HCT116 (cell line): ENCODE data around the gene TMPRSS3. TPM values are rescaled to one million over a fixed set of nuclear protein-coding genes. Genes with fewer than 3 reads are reported as not detected.

Experiments
- ATAC-seq: fragments of 200-7000 bp; cut with Tn5 transposase; 2 replicates; pipeline ENCODE4 v1.9.1; 2020; ENCODE audit warnings: mild to moderate bottlenecking, moderate library complexity
- BruUV-seq: library from RNA; stranded (reverse); fragments of 400-500 nt; replicated peaks from 2 replicates; lab custom pipeline; 2021; lab: Mats Ljungman, UMichigan
- CTCF ChIA-PET: fragments of 300-600 bp; sonication (Branson Sonifier 250); formaldehyde crosslinking; loops from one replicate; lab custom pipeline; 2021; ENCODE audit warnings: antibody characterized with exemption; lab: Charles Lee
- POLR2A ChIA-PET: fragments of 300-600, 350-600 bp; sonication (Branson Sonifier 250); formaldehyde crosslinking; loops from one replicate; lab custom pipeline; 2021; ENCODE audit warnings: antibody characterized with exemption; lab: Charles Lee
- RAD21 ChIA-PET, 2 experiments: fragments of 300-600 bp; sonication (Branson Sonifier 250); formaldehyde crosslinking; loops; one replicate each; lab custom pipeline; 2023; ENCODE audit warnings: low total read pairs in 2 of 2; ENCODE audit not compliant: uncharacterized antibody in 2 of 2, unreplicated experiment in 2 of 2, low non-redundant PET in 1 of 2; lab: Charles Lee
- DNase-seq: peaks from one replicate; pipeline ENCODE4 v3.0.0-alpha.2; 2010; ENCODE audit warnings: low read depth, low spot score
- H2AFZ ChIP-seq: fragments of 200-600 bp; shearing (Covaris generic), sonication (generic); 2 replicates; pipeline ENCODE4 v1.6.1; 2017; ENCODE audit warnings: low read depth, mixed run types, mixed read lengths, antibody characterized with exemption, low read length; ENCODE audit not compliant: poor library complexity, severe bottlenecking
- H3K27ac ChIP-seq: 2 replicates; pipeline ENCODE4 v1.5.1; 2012; ENCODE audit warnings: low read depth, low read length
- H3K27me3 ChIP-seq: fragments of 200-600 bp; sonication (generic); 2 replicates; pipeline ENCODE4 v1.6.1; 2016; ENCODE audit warnings: mixed run types, low read length, mixed read lengths; ENCODE audit not compliant: insufficient read depth
- H3K36me3 ChIP-seq, 2 experiments: fragments of 200-500 bp in 1 of 2; fragments of 200-600 bp in 1 of 2; sonication (Bioruptor generic) in 1 of 2; sonication (generic) in 1 of 2; 2 replicates each; pipeline versions ENCODE4 v1.5.1 to v1.6.1; 2014 to 2016; ENCODE audit warnings: low read length in 2 of 2, inconsistent platforms in 1 of 2, mixed read lengths in 1 of 2, mixed run types in 1 of 2; ENCODE audit not compliant: insufficient read depth in 2 of 2, control insufficient read depth in 1 of 2
- H3K4me1 ChIP-seq, 2 experiments: fragments of 200-600 bp in 1 of 2; sonication (generic) in 1 of 2; 2 replicates each; pipeline versions ENCODE4 v1.5.1 to v1.6.1; 2012 to 2017; ENCODE audit warnings: low read length in 2 of 2, inconsistent platforms in 1 of 2, mild to moderate bottlenecking in 1 of 2, mixed read lengths in 1 of 2, mixed run types in 1 of 2, moderate library complexity in 1 of 2; ENCODE audit not compliant: insufficient read depth in 2 of 2, control insufficient read depth in 1 of 2
- H3K4me2 ChIP-seq: fragments of 200-600 bp; sonication (generic); 2 replicates; pipeline ENCODE4 v1.6.1; 2017; ENCODE audit warnings: mixed run types, low read length, mixed read lengths
- H3K4me3 ChIP-seq, 2 experiments: fragments of 200-600 bp in 1 of 2; sonication (generic) in 1 of 2; replicated peaks in 1 of 2; 2 replicates each; pipeline ENCODE4 v1.5.1; 2011 to 2016; ENCODE audit warnings: low read length in 2 of 2, control low read depth in 1 of 2, low read depth in 1 of 2, mild to moderate bottlenecking in 1 of 2, mixed read lengths in 1 of 2, mixed run types in 1 of 2
- H3K79me2 ChIP-seq: fragments of 200-600 bp; sonication (generic); 2 replicates; pipeline ENCODE4 v1.6.1; 2017; ENCODE audit warnings: mild to moderate bottlenecking, mixed run types, low read length, moderate library complexity, mixed read lengths; ENCODE audit not compliant: insufficient read depth
- H3K9ac ChIP-seq: fragments of 200-600 bp; sonication (generic); 2 replicates; pipeline ENCODE4 v1.6.1; 2016; ENCODE audit warnings: low read length, mixed read lengths
- H3K9me2 ChIP-seq: fragments of 200-600 bp; sonication (generic), shearing (Covaris generic); 2 replicates; pipeline ENCODE4 v1.6.1; 2017; ENCODE audit warnings: mixed run types, mild to moderate bottlenecking, moderate library complexity; ENCODE audit not compliant: insufficient read depth
- H3K9me3 ChIP-seq, 2 experiments: fragments of 200-500 bp in 1 of 2; fragments of 200-600 bp in 1 of 2; sonication (Bioruptor generic) in 1 of 2; sonication (generic) in 1 of 2; 2 replicates each; pipeline ENCODE4 v1.6.1; 2014 to 2017; ENCODE audit warnings: low read length in 2 of 2, mixed read lengths in 2 of 2, inconsistent platforms in 1 of 2, low read depth in 1 of 2, mild to moderate bottlenecking in 1 of 2, mixed run types in 1 of 2, moderate library complexity in 1 of 2; ENCODE audit not compliant: control insufficient read depth in 1 of 2, insufficient read depth in 1 of 2
- H4K20me1 ChIP-seq: fragments of 200-600 bp; sonication (generic), shearing (Covaris generic); 2 replicates; pipeline ENCODE4 v1.6.1; 2017; ENCODE audit warnings: mixed run types, mild to moderate bottlenecking, moderate library complexity; ENCODE audit not compliant: insufficient read depth
- CBX3 ChIP-seq: IDR thresholded peaks from 2 replicates; pipeline ENCODE4 v1.6.1; 2012; ENCODE audit warnings: low read depth
- CEBPB ChIP-seq: IDR thresholded peaks from 2 replicates; pipeline ENCODE4 v1.6.1; 2012; ENCODE audit warnings: low read depth
- ELF1 ChIP-seq: IDR thresholded peaks from 2 replicates; pipeline ENCODE4 v1.6.1; 2012; ENCODE audit warnings: low read depth, borderline replicate concordance
- EZH2 ChIP-seq: fragments of 200-600 bp; sonication (generic); IDR thresholded peaks from 2 replicates; pipeline ENCODE4 v1.6.1; 2017; ENCODE audit warnings: antibody characterized with exemption, mixed run types
- EZH2phosphoT487 ChIP-seq: fragments of 200-600 bp; IDR thresholded peaks from 2 replicates; pipeline ENCODE4 v1.6.1; 2018; ENCODE audit warnings: antibody characterized with exemption, borderline replicate concordance
- FOSL1 ChIP-seq: IDR thresholded peaks from 2 replicates; pipeline ENCODE4 v1.6.1; 2012; ENCODE audit warnings: low read depth
- RAD21 ChIP-seq: IDR thresholded peaks from 2 replicates; pipeline ENCODE4 v1.6.1; 2012; ENCODE audit warnings: low read depth, mild to moderate bottlenecking
- REST ChIP-seq: IDR thresholded peaks from 2 replicates; pipeline ENCODE4 v1.6.1; 2012; ENCODE audit warnings: low read depth
- SIN3A ChIP-seq: IDR thresholded peaks from 2 replicates; pipeline ENCODE4 v1.6.1; 2012; ENCODE audit warnings: low read depth
- SP1 ChIP-seq: IDR thresholded peaks from 2 replicates; pipeline ENCODE4 v1.6.1; 2012; ENCODE audit warnings: low read depth
- TCF7L2 ChIP-seq: IDR thresholded peaks from 2 replicates; pipeline ENCODE4 v1.7.0; 2011; ENCODE audit warnings: borderline replicate concordance, inconsistent platforms; ENCODE audit not compliant: insufficient read depth, insufficient read length; ENCODE audit errors: extremely low read depth
- ZFX ChIP-seq: fragments of 450-650 bp; IDR thresholded peaks from 2 replicates; pipeline ENCODE4 v1.6.1; 2017
- ZNF274 ChIP-seq: fragments of 200-500 bp; sonication (Bioruptor generic); IDR thresholded peaks from 2 replicates; pipeline ENCODE4 v1.6.1; 2014; ENCODE audit warnings: mild to moderate bottlenecking, low read depth, low read length, inconsistent platforms
- intact Hi-C: fragments of 100-400 bp; cut with micrococcal nuclease; formaldehyde crosslinking; loops from 2 replicates; pipeline ENCODE4 v1.10.0; 2022
- total RNA-seq: library from RNA; stranded (reverse); gene quantifications from one replicate; pipeline ENCODE4 v1.2.1, GENCODE V29; 2021; ENCODE audit not compliant: unreplicated experiment
- TF ChIP-seq, protein P1 (sequence below): IDR thresholded peaks from 2 replicates; pipeline ENCODE4 v1.6.1; 2012
- TF ChIP-seq, protein P2 (sequence below): IDR thresholded peaks from 2 replicates; pipeline ENCODE4 v1.6.1; 2012

The TMPRSS3 gene
- total RNA-seq, 1 experiment from 2014 or later: not detected

DNA sequence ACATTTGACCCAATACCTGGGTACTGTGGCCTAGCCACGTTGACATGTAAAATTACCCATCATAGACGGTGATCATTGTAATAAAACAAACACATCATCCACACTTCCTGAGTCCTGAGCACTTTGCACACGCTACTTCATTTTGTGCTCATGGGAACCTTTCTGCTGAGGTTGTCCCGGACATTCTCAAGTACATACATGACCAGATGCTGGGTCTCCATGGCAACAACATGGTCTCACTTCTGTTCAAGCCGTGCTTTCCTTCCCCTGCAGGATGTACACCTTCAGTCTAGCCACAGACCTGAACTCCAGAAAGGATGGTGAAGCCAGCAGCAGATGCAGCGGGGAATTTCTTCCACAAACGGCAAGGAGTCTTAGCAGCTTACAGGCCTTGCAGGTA lies 30.6 kb upstream of the TMPRSS3 start:
- Histone ChIP-seq H3K4me2 (no peak overlapping the region), H3K9me2 (no peaks in the 10 kb centered on the region), H2AFZ (no peak overlapping the region), H4K20me1 (no peaks in the 10 kb centered on the region), H3K27me3 (peaks cover 54% of the 10 kb centered on the region; the same call in 1 of the 2 replicates), H3K36me3 (no peaks in the 10 kb centered on the region), H3K9me3 (no peaks in the 10 kb centered on the region), H3K79me2 (no peaks in the 10 kb centered on the region), H3K9ac (no peak overlapping the region), H3K4me3 (no peak overlapping the region), H3K27ac (no peak overlapping the region), H3K4me1 (no peaks in the 10 kb centered on the region)
- ChIA-PET CTCF (no interaction called here), RAD21 (no interaction called here), POLR2A (no interaction called here)
- ATAC-seq (no peak), DNase-seq (no peak)
- TF ChIP-seq EZH2phosphoT487 (no peak), ZFX (no peak), RAD21 (no peak), FOSL1 (no peak)
- no TSS peak for BruUV-seq
- intact Hi-C loops: no loop called here

GRCh38 chr21:42425591-42425990 lies 29.7 kb upstream of the TMPRSS3 start:
- Histone ChIP-seq H4K20me1 (no peaks in the 10 kb centered on the region), H3K4me1 (no peaks in the 10 kb centered on the region), H3K9me3 (no peaks in the 10 kb centered on the region), H3K27ac (no peak overlapping the region), H2AFZ (no peak overlapping the region), H3K4me3 (no peak overlapping the region), H3K9ac (no peak overlapping the region), H3K4me2 (no peak overlapping the region), H3K27me3 (peaks cover 59% of the 10 kb centered on the region; the same call in 1 of the 2 replicates), H3K36me3 (no peaks in the 10 kb centered on the region), H3K9me2 (no peaks in the 10 kb centered on the region), H3K79me2 (no peaks in the 10 kb centered on the region)
- no peak for ATAC-seq
- no TSS peak for BruUV-seq
- TF ChIP-seq, protein P1, sequence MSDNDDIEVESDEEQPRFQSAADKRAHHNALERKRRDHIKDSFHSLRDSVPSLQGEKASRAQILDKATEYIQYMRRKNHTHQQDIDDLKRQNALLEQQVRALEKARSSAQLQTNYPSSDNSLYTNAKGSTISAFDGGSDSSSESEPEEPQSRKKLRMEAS: no peak
- TF ChIP-seq REST: no peak
- no peak for TF ChIP-seq CEBPB
- TF ChIP-seq ZFX: no peak
- TF ChIP-seq FOSL1: no peak
- no peak for TF ChIP-seq ELF1
- TF ChIP-seq EZH2phosphoT487: no peak
- TF ChIP-seq ZNF274: no peak
- TF ChIP-seq SP1: no peak
- TF ChIP-seq TCF7L2: no peak
- no peak for TF ChIP-seq SIN3A
- TF ChIP-seq, protein P2, sequence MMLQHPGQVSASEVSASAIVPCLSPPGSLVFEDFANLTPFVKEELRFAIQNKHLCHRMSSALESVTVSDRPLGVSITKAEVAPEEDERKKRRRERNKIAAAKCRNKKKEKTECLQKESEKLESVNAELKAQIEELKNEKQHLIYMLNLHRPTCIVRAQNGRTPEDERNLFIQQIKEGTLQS: no peak
- TF ChIP-seq EZH2: no peak
- no peak for TF ChIP-seq RAD21
- no peak for TF ChIP-seq CBX3
- POLR2A ChIA-PET: no interaction called here
- CTCF ChIA-PET: no interaction called here
- DNase-seq: no peak
- intact Hi-C loops: no loop called here
- RAD21 ChIA-PET: no interaction called here
